ENCODE measurements around the gene CEBPE. TPM values are rescaled to one million over a fixed set of nuclear protein-coding genes. Genes with fewer than 3 reads are reported as not detected.

The CEBPE gene
- total RNA-seq, 2 donors from 2014 or later = not detected

- intact Hi-C loops (cut with DNase I, micrococcal nuclease) = no loop called here
- ATAC-seq (no peak), DNase-seq (no peak)
Observed at GRCh38 chr14:23067847-23068788, 50.9 kb downstream of the CEBPE start.

Other genes starting within 250 kb of the CEBPE start
- gene LRP10, start 247.5 kb downstream of the CEBPE start, total RNA-seq = 100 to 1,000 TPM; 263 to 308 TPM
- gene REM2, start 236.0 kb downstream of the CEBPE start, total RNA-seq = under 1 TPM; 0.58 to 0.64 TPM
- gene RBM23, start 200.1 kb downstream of the CEBPE start, total RNA-seq = 10 to 100 TPM; 60.4 to 81.9 TPM
- gene PRMT5, start 189.9 kb downstream of the CEBPE start, total RNA-seq = 10 to 100 TPM; 40.5 to 63.9 TPM
- gene HAUS4, start 162.2 kb downstream of the CEBPE start, total RNA-seq = 10 to 100 TPM; 33.5 to 33.6 TPM
- 1 to 10 TPM; 1.4 to 4.1 TPM for gene AJUBA, start 136.7 kb downstream of the CEBPE start, total RNA-seq
- 10 to 100 TPM; 11.9 to 13.2 TPM for gene C14orf93, start 109.1 kb downstream of the CEBPE start, total RNA-seq
- gene PSMB5, start 84.4 kb downstream of the CEBPE start, total RNA-seq = 10 to 100 TPM; 77.9 to 80.6 TPM
- not detected for gene PSMB11, start 77.0 kb downstream of the CEBPE start, total RNA-seq
- 1 to 10 TPM; 3.7 to 5.1 TPM for gene CDH24, start 61.7 kb downstream of the CEBPE start, total RNA-seq
- 100 to 1,000 TPM; 110 to 119 TPM for gene ACIN1, start 24.1 kb downstream of the CEBPE start, total RNA-seq
- 10 to 100 TPM; 47.0 to 53.8 TPM for gene C14orf119, start 23.8 kb downstream of the CEBPE start, total RNA-seq
- gene CIROP, start 14.3 kb downstream of the CEBPE start, total RNA-seq = not detected
- 10 to 100 TPM; 18.2 to 33.6 TPM for gene SLC7A8, start 64.4 kb upstream of the CEBPE start, total RNA-seq
- gene RNF212B, start 118.7 kb upstream of the CEBPE start, total RNA-seq = not detected
- gene HOMEZ, start 166.9 kb upstream of the CEBPE start, total RNA-seq = 10 to 100 TPM; 15.3 to 17.6 TPM
- 10 to 100 TPM; 10.8 to 11.2 TPM for gene PPP1R3E, start 183.6 kb upstream of the CEBPE start, total RNA-seq
- gene BCL2L2, start 187.6 kb upstream of the CEBPE start, total RNA-seq = 10 to 100 TPM; 34.7 to 40.2 TPM
- 100 to 1,000 TPM; 131 to 158 TPM for gene PABPN1, start 202.2 kb upstream of the CEBPE start, total RNA-seq
- gene SLC22A17, start 233.6 kb upstream of the CEBPE start, total RNA-seq = 1 to 10 TPM; 2.7 to 8.0 TPM
- gene EFS, start 245.9 kb upstream of the CEBPE start, total RNA-seq = 1 to 10 TPM; 1.1 to 3.1 TPM

Data from left colon (tissue), 2 donors.